SK-N-SH (cell line): ENCODE measurements around the gene ZNF711. TPM values are rescaled to one million over a fixed set of nuclear protein-coding genes. Genes with fewer than 3 reads are reported as not detected.
"Not testable (repeated sequence)": the region's sequence is repeated elsewhere in the genome, so short reads cannot be mapped to it uniquely, and the experiment has no call there.

ENCODE experiments used
- CTCF ChIA-PET: fragments of 300-600, 350-600 bp; formaldehyde crosslinking; extraction: SDS; loops from one replicate; lab custom pipeline; 2021; lab: Yijun Ruan, JAX
- POLR2A ChIA-PET: fragments of 350-600 bp; sonication (Branson Sonifier 250); formaldehyde crosslinking; extraction: SDS; loops from one replicate; lab custom pipeline; 2020; ENCODE audit warnings: antibody characterized with exemption, inconsistent platforms; lab: Yijun Ruan, JAX
- DNase-seq: peaks from one replicate; pipeline ENCODE4 v3.0.0; 2012
- H2AFZ ChIP-seq: fragments of 200-600 bp; sonication (generic); 2 replicates; pipeline ENCODE4 v1.8.1; 2016; ENCODE audit warnings: antibody characterized with exemption, mild to moderate bottlenecking, low read depth
- H3F3A ChIP-seq: fragments of 200-600 bp; sonication (generic); replicated peaks from 2 replicates; pipeline ENCODE3; 2016; ENCODE audit warnings: antibody characterized with exemption, mild to moderate bottlenecking; ENCODE audit not compliant: insufficient read depth
- H3K27ac ChIP-seq, 2 experiments: fragments of 200-500 bp in 1 of 2; fragments of 200-600 bp in 1 of 2; sonication (Bioruptor generic) in 1 of 2; sonication (generic), shearing (Covaris generic) in 1 of 2; 2 replicates each; pipeline versions ENCODE4 v1.5.1 to v1.6.1; 2014 to 2016; ENCODE audit warnings: low read depth in 2 of 2, inconsistent platforms in 1 of 2, low read length in 1 of 2, mild to moderate bottlenecking in 1 of 2, mixed read lengths in 1 of 2
- H3K27me3 ChIP-seq: fragments of 200-600 bp; sonication (generic), shearing (Covaris generic); 2 replicates; pipeline ENCODE4 v1.6.1; 2016; ENCODE audit warnings: mixed run types; ENCODE audit not compliant: insufficient read depth
- H3K36me3 ChIP-seq, 2 experiments: fragments of 200-500 bp in 1 of 2; fragments of 200-600 bp in 1 of 2; sonication (Bioruptor generic) in 1 of 2; sonication (generic) in 1 of 2; replicated peaks in 1 of 2; 2 replicates each; pipeline versions ENCODE3 to v1.5.1; 2014 to 2016; ENCODE audit warnings: low read length in 1 of 2, mild to moderate bottlenecking in 1 of 2; ENCODE audit not compliant: insufficient read depth in 2 of 2, control insufficient read depth in 1 of 2
- H3K4me1 ChIP-seq, 2 experiments: fragments of 200-500 bp in 1 of 2; fragments of 200-600 bp in 1 of 2; sonication (Bioruptor generic) in 1 of 2; sonication (generic), shearing (Covaris generic) in 1 of 2; 2 replicates each; pipeline versions ENCODE4 v1.5.1 to v1.6.1; 2014 to 2016; ENCODE audit warnings: low read depth in 1 of 2, low read length in 1 of 2, mixed run types in 1 of 2; ENCODE audit not compliant: insufficient read depth in 2 of 2, control insufficient read depth in 1 of 2
- H3K4me2 ChIP-seq: fragments of 200-600 bp; sonication (generic), shearing (Covaris generic); 2 replicates; pipeline ENCODE4 v1.6.1; 2017; ENCODE audit warnings: mixed run types
- H3K4me3 ChIP-seq, 2 experiments: fragments of 200-500 bp in 1 of 2; fragments of 200-600 bp in 1 of 2; sonication (Bioruptor generic) in 1 of 2; sonication (generic), shearing (Covaris generic) in 1 of 2; 2 replicates each; pipeline versions ENCODE4 v1.5.1 to v1.8.1; 2014 to 2016; ENCODE audit warnings: low read depth in 2 of 2, inconsistent platforms in 1 of 2, low read length in 1 of 2, mild to moderate bottlenecking in 1 of 2, mixed read lengths in 1 of 2, moderate library complexity in 1 of 2
- H3K79me2 ChIP-seq: fragments of 200-600 bp; sonication (generic); 2 replicates; pipeline ENCODE4 v1.8.1; 2017; ENCODE audit warnings: mild to moderate bottlenecking; ENCODE audit not compliant: insufficient read depth
- H3K9ac ChIP-seq: fragments of 200-600 bp; sonication (generic); 2 replicates; pipeline ENCODE4 v1.6.1; 2017; ENCODE audit warnings: mixed run types
- H3K9me2 ChIP-seq: fragments of 200-600 bp; sonication (generic); 2 replicates; pipeline ENCODE4 v1.6.1; 2017; ENCODE audit warnings: mixed run types
- H3K9me3 ChIP-seq: fragments of 200-600 bp; sonication (generic); 2 replicates; pipeline ENCODE4 v1.6.1; 2017; ENCODE audit warnings: mixed run types, mild to moderate bottlenecking, moderate library complexity
- H4K20me1 ChIP-seq: fragments of 200-600 bp; sonication (generic); 2 replicates; pipeline ENCODE4 v1.6.1; 2017; ENCODE audit warnings: mild to moderate bottlenecking, mixed run types; ENCODE audit not compliant: insufficient read depth
- ELF1 ChIP-seq: IDR thresholded peaks from 2 replicates; pipeline ENCODE4 v1.4.0; 2012
- FOSL2 ChIP-seq: IDR thresholded peaks from 2 replicates; pipeline ENCODE4 v1.4.0; 2012; ENCODE audit warnings: low read depth, mild to moderate bottlenecking, moderate library complexity, borderline replicate concordance
- GABPA ChIP-seq: IDR thresholded peaks from 2 replicates; pipeline ENCODE4 v1.4.0; 2012; ENCODE audit warnings: low read depth, mild to moderate bottlenecking
- MXI1 ChIP-seq: IDR thresholded peaks from 2 replicates; pipeline ENCODE4 v1.6.1; 2012; ENCODE audit warnings: mild to moderate bottlenecking, low read depth, low read length, improper control_type of control experiment
- NRF1 ChIP-seq: IDR thresholded peaks from 2 replicates; pipeline ENCODE4 v1.6.1; 2012; ENCODE audit warnings: low read depth, mild to moderate bottlenecking, low read length
- POLR2AphosphoS5 ChIP-seq: IDR thresholded peaks from 2 replicates; pipeline ENCODE4 v1.6.1; 2012; ENCODE audit warnings: low read depth, low read length
- RAD21 ChIP-seq: IDR thresholded peaks from 2 replicates; pipeline ENCODE4 v1.6.1; 2012; ENCODE audit warnings: mild to moderate bottlenecking, low read length
- RCOR1 ChIP-seq: fragments of 150-350 bp; IDR thresholded peaks from 2 replicates; pipeline ENCODE4 v1.6.1; 2017; ENCODE audit warnings: antibody characterized with exemption, low read length
- REST ChIP-seq: IDR thresholded peaks from 2 replicates; pipeline ENCODE4 v1.6.1; 2012; ENCODE audit warnings: mild to moderate bottlenecking, low read depth, low read length, moderate library complexity
- RFX5 ChIP-seq: IDR thresholded peaks from 2 replicates; pipeline ENCODE4 v1.6.1; 2012; ENCODE audit warnings: mild to moderate bottlenecking, improper control_type of control experiment, low read length
- RXRA ChIP-seq: IDR thresholded peaks from 2 replicates; pipeline ENCODE4 v1.4.0; 2012; ENCODE audit warnings: low read depth, mild to moderate bottlenecking, borderline replicate concordance
- SMC3 ChIP-seq: IDR thresholded peaks from 2 replicates; pipeline ENCODE4 v1.6.1; 2012; ENCODE audit warnings: low read depth, low read length, improper control_type of control experiment
- TAF1 ChIP-seq: IDR thresholded peaks from 2 replicates; pipeline ENCODE4 v1.6.1; 2012; ENCODE audit warnings: low read depth, mild to moderate bottlenecking, low read length, moderate library complexity, borderline replicate concordance
- YY1 ChIP-seq: IDR thresholded peaks from 2 replicates; pipeline ENCODE4 v1.4.0; 2012; ENCODE audit warnings: low read depth, mild to moderate bottlenecking
- WGBS: methylation state at CpG from one replicate; pipeline ENCODE4 v1.1.6; 2017; ENCODE audit warnings: low lambda C conversion rate; 5-methylcytosine and 5-hydroxymethylcytosine counted together
- polyA plus RNA-seq, 3 experiments: library from polyadenylated mRNA; depleted of rRNA; stranded (reverse); fragments of >200 nt; gene quantifications; 2 replicates each; pipeline ENCODE4 v1.2.3, GENCODE V29; 2012

The ZNF711 gene
- polyA plus RNA-seq, 1 of the 3 experiments (the other 2 are of a cell fraction) = 3.8 TPM

DNA sequence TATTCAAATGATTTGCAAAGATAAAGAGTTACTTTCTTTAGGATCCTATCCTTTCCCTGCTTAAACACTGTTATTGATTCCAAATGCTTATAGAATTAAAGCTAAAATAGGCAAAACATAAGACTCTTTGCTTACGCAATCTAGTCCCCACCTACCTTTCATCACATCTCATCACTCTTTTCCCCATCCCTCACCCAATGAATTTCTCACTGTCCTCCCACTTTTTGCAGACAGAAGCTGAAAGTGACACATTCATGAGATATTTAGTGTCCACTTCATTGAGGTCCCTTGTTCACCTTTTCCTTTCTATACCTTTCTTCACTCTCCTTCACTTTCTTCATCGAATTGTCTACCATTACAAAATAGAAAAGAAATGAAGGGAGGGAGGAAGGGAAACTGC, 636 bp upstream of the ZNF711 start:
- no peaks in the 10 kb centered on the region for H3K27me3 ChIP-seq
- peaks cover 0 to 2% of the 10 kb centered on the region in 2 experiments; a peak in 2 of 4 replicates for H3K4me1 ChIP-seq
- peak overlapping the region; percentile 66 to 71 for H3K4me3 ChIP-seq
- POLR2A ChIA-PET = no interaction called here
- no peaks in the 10 kb centered on the region for H3F3A ChIP-seq
- H3K9me2 ChIP-seq = no peaks in the 10 kb centered on the region
- no peaks in the 10 kb centered on the region for H3K9me3 ChIP-seq
- WGBS = 18% methylated on average over 2 of the region's 2 CpGs
- H3K4me2 ChIP-seq = peak overlapping the region; percentile 67
- no peak for TF ChIP-seq RCOR1
- no peak for TF ChIP-seq ELF1
- TF ChIP-seq FOSL2 = no peak
- no peak for TF ChIP-seq RXRA
- TF ChIP-seq SMC3 = no peak
- TF ChIP-seq RFX5 = no peak
- no peak for TF ChIP-seq GABPA
- TF ChIP-seq NRF1 = no peak
- no peak for TF ChIP-seq REST
- TF ChIP-seq, all 33 proteins: peak for 0
- H3K79me2 ChIP-seq = no peaks in the 10 kb centered on the region; the same call in 1 of the 2 replicates
- CTCF ChIA-PET = no interaction called here
- H3K9ac ChIP-seq = peak overlapping the region; percentile 66; the same call in 1 of the 2 replicates
- DNase-seq = peak; percentile 18
- peak overlapping the region; percentile 87 for H2AFZ ChIP-seq
- H4K20me1 ChIP-seq = no peaks in the 10 kb centered on the region
- no peaks in the 10 kb centered on the region for H3K36me3 ChIP-seq
- H3K27ac ChIP-seq = peak overlapping the region in 1 of 2 experiments; percentile 36; a peak in 1 of 4 replicates

DNA sequence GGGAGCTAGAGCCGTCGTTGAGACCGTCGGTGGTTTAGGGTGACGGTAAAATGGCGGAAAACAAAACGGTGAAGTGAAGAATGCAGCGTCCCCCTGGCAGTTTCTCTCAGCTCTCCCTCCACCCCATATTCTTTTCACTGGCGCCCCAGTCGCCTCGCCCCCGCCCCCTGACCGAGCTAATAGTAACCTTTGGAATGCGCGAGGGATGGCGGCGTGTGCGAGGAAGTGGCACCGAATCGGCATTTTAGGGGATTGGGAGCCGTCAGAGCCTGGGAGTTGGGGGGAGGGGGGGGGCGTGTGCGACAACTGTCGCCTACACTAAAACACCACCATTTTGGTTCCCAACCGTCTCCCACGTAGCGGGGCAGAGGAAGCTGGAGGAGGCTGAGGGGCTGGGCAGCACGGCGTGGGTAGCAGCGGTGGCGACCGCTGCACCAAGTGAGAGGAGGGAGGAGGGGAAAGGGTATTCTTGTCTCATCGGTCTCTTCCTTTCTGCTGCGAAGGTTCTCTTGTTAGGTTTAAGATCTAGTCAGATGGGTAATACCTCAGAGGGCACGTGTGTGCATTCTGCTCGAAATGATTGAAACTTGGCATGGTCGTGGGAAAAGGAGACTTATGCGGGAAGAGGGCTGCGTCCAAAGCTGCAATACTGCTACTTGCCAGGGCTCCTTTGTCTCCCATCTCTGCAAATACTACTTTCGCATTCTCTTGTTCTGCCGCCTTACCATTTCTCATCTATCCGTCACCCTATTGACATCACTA, 840 bp downstream of the ZNF711 start:
- H3F3A ChIP-seq = no peaks in the 10 kb centered on the region
- H3K9me3 ChIP-seq = no peaks in the 10 kb centered on the region
- H3K36me3 ChIP-seq = no peaks in the 10 kb centered on the region
- peaks cover 0 to 2% of the 10 kb centered on the region in 2 experiments; a peak in 2 of 4 replicates for H3K4me1 ChIP-seq
- WGBS = 7% methylated on average over 40 of the region's 42 CpGs
- H4K20me1 ChIP-seq = no peaks in the 10 kb centered on the region
- H3K4me2 ChIP-seq = peak overlapping the region; percentile 67
- no peaks in the 10 kb centered on the region for H3K9me2 ChIP-seq
- TF ChIP-seq POLR2AphosphoS5 (no peak), RAD21 (no peak), TAF1 (no peak), YY1 (peak; percentile 63; the same call in 1 of the 2 replicates), NRF1 (no peak), MXI1 (peak; percentile 68; the same call in 1 of the 2 replicates)
- ChIA-PET POLR2A (no interaction called here), CTCF (interaction anchor here (0.9 kb wide), 1 partner anchor 133 kb away, joined by 3 read pairs; no protein-coding TSS in a partner anchor)
- H3K27ac ChIP-seq = peak overlapping the region; percentile 47 to 88; a peak in 3 of 4 replicates
- peak overlapping the region; percentile 87 for H2AFZ ChIP-seq
- peak overlapping the region; percentile 66 to 71 for H3K4me3 ChIP-seq
- H3K9ac ChIP-seq = peak overlapping the region; percentile 66; the same call in 1 of the 2 replicates
- H3K27me3 ChIP-seq = no peaks in the 10 kb centered on the region
- H3K79me2 ChIP-seq = no peaks in the 10 kb centered on the region; the same call in 1 of the 2 replicates
- peak; percentile 60 for DNase-seq

- H3K27ac ChIP-seq, H3K36me3 ChIP-seq, H3F3A ChIP-seq, H3K27me3 ChIP-seq, H3K9me2 ChIP-seq, H3K4me3 ChIP-seq, H3K4me1 ChIP-seq, CTCF ChIA-PET, H3K79me2 ChIP-seq, H3K4me2 ChIP-seq, H2AFZ ChIP-seq, DNase-seq, H3K9me3 ChIP-seq, H4K20me1 ChIP-seq, POLR2A ChIA-PET, H3K9ac ChIP-seq: not testable (repeated sequence)
- WGBS = 61% methylated on average over 6 of the region's 6 CpGs
These were observed 41.5 kb downstream of the ZNF711 start for GRCh38 chrX:85285286-85285685.
